WTC11 (cell line): Measurements from ENCODE around the gene P2RX2. TPM values are rescaled to one million over a fixed set of nuclear protein-coding genes. Genes with fewer than 3 reads are reported as not detected.

Experiments
- ATAC-seq: fragments of 200-7000 bp; cut with Tn5 transposase; 2 replicates; pipeline ENCODE4 v1.10.0; 2021; ENCODE audit warnings: mild to moderate bottlenecking, moderate library complexity
- CTCF ChIA-PET: fragments of 300-600 bp; sonication (Branson Sonifier 250); formaldehyde crosslinking; loops from one replicate; lab custom pipeline; 2021; ENCODE audit warnings: antibody characterized with exemption; lab: Charles Lee
- POLR2A ChIA-PET: fragments of 350-600 bp; sonication (Branson Sonifier 250); formaldehyde crosslinking; loops from one replicate; lab custom pipeline; 2021; ENCODE audit warnings: antibody characterized with exemption; lab: Charles Lee
- DNase-seq: peaks from one replicate; pipeline ENCODE4 v3.0.0; 2021; ENCODE audit warnings: low spot score
- H3K27ac Mint-ChIP-seq: 2 replicates; pipeline ENCODE4 v1.8.0; 2021; ENCODE audit warnings: mixed read lengths
- H3K27me3 Mint-ChIP-seq: 2 replicates; pipeline ENCODE4 v1.8.0; 2021; ENCODE audit warnings: low read depth, mild to moderate bottlenecking, moderate library complexity, mixed read lengths
- H3K36me3 Mint-ChIP-seq: 2 replicates; pipeline ENCODE4 v1.8.0; 2021; ENCODE audit warnings: mixed read lengths
- H3K4me1 Mint-ChIP-seq: 2 replicates; pipeline ENCODE4 v1.8.0; 2022; ENCODE audit warnings: mixed read lengths
- H3K4me3 Mint-ChIP-seq: 2 replicates; pipeline ENCODE4 v1.8.0; 2021; ENCODE audit warnings: mild to moderate bottlenecking, moderate library complexity, mixed read lengths
- H3K9me3 Mint-ChIP-seq: 2 replicates; pipeline ENCODE4 v1.8.0; 2021; ENCODE audit warnings: mixed read lengths
- ATF1 ChIP-seq: sonication (generic); formaldehyde crosslinking; IDR thresholded peaks from 2 replicates; pipeline ENCODE4 v1.8.1; 2023; ENCODE audit warnings: mild to moderate bottlenecking, moderate library complexity, missing genetic modification reagents
- FOXJ3 ChIP-seq: sonication (generic); formaldehyde crosslinking; IDR thresholded peaks from 2 replicates; pipeline ENCODE4 v1.9.0; 2021; ENCODE audit warnings: missing genetic modification reagents, mild to moderate bottlenecking, borderline replicate concordance
- FOXP1 ChIP-seq: sonication (generic); formaldehyde crosslinking; IDR thresholded peaks from 2 replicates; pipeline ENCODE4 v1.8.0; 2022; ENCODE audit warnings: missing genetic modification reagents, mild to moderate bottlenecking, moderate library complexity, borderline replicate concordance
- GTF2I ChIP-seq: fragments of 250-450 bp; sonication (Bioruptor Pico); conservative IDR thresholded peaks from 2 replicates; pipeline ENCODE4 v1.4.0; 2021; ENCODE audit warnings: mild to moderate bottlenecking
- IRF2 ChIP-seq: sonication (generic); formaldehyde crosslinking; IDR thresholded peaks from 2 replicates; pipeline ENCODE4 v1.8.0; 2022; ENCODE audit warnings: low read depth, missing genetic modification reagents, borderline replicate concordance
- JAZF1 ChIP-seq: fragments of 250-450 bp; sonication (Bioruptor Pico); IDR thresholded peaks from 2 replicates; pipeline ENCODE4 v1.9.0; 2021; ENCODE audit warnings: moderate library complexity, mild to moderate bottlenecking, inconsistent platforms
- NR1H2 ChIP-seq: sonication (generic); formaldehyde crosslinking; IDR thresholded peaks from 2 replicates; pipeline ENCODE4 v1.9.0; 2021; ENCODE audit warnings: mild to moderate bottlenecking, moderate library complexity, missing genetic modification reagents
- RELA ChIP-seq: sonication (generic); formaldehyde crosslinking; IDR thresholded peaks from 2 replicates; pipeline ENCODE4 v1.8.1; 2022; ENCODE audit warnings: missing genetic modification reagents, mild to moderate bottlenecking, borderline replicate concordance
- SMAD4 ChIP-seq: sonication (generic); formaldehyde crosslinking; IDR thresholded peaks from 2 replicates; pipeline ENCODE4 v1.8.0; 2022; ENCODE audit warnings: mild to moderate bottlenecking, missing genetic modification reagents
- TEAD1 ChIP-seq: sonication (generic); formaldehyde crosslinking; IDR thresholded peaks from 2 replicates; pipeline ENCODE4 v1.8.0; 2022; ENCODE audit warnings: mild to moderate bottlenecking, missing genetic modification reagents
- TP53 ChIP-seq: sonication (generic); formaldehyde crosslinking; IDR thresholded peaks from 2 replicates; pipeline ENCODE4 v1.8.1; 2023; ENCODE audit warnings: mild to moderate bottlenecking, missing genetic modification reagents
- ZNF281 ChIP-seq: sonication (generic); formaldehyde crosslinking; IDR thresholded peaks from 2 replicates; pipeline ENCODE4 v1.8.0; 2023; ENCODE audit warnings: mild to moderate bottlenecking, missing genetic modification reagents
- ZNF317 ChIP-seq: sonication (generic); formaldehyde crosslinking; IDR thresholded peaks from 2 replicates; pipeline ENCODE4 v1.8.1; 2023; ENCODE audit warnings: low read depth, mild to moderate bottlenecking, moderate library complexity, missing genetic modification reagents, borderline replicate concordance
- ZNF671 ChIP-seq: fragments of 250-450 bp; sonication (Bioruptor Pico); IDR thresholded peaks from 2 replicates; pipeline ENCODE4 v1.8.0; 2021; ENCODE audit warnings: mild to moderate bottlenecking
- total RNA-seq: library from RNA; stranded (reverse); gene quantifications from 3 replicates; pipeline ENCODE4 v1.2.3, GENCODE V29; 2021
- TF ChIP-seq, protein P1 (sequence below): fragments of 200-600 bp; IDR thresholded peaks from 2 replicates; pipeline ENCODE4 v1.8.0; 2022; ENCODE audit warnings: antibody characterized with exemption
- TF ChIP-seq, protein P2 (sequence below): sonication (generic); formaldehyde crosslinking; IDR thresholded peaks from 2 replicates; pipeline ENCODE4 v1.8.1; 2022; ENCODE audit warnings: missing genetic modification reagents, borderline replicate concordance
- TF ChIP-seq, protein P3 (sequence below): fragments of 250-450 bp; sonication (Bioruptor Pico); IDR thresholded peaks from 2 replicates; pipeline ENCODE4 v1.9.0; 2021; ENCODE audit warnings: moderate library complexity, mild to moderate bottlenecking, inconsistent platforms, borderline replicate concordance
- TF ChIP-seq, protein P4 (sequence below): sonication (generic); formaldehyde crosslinking; IDR thresholded peaks from 2 replicates; pipeline ENCODE4 v1.8.1; 2022; ENCODE audit warnings: mild to moderate bottlenecking, missing genetic modification reagents, moderate library complexity, borderline replicate concordance
- TF ChIP-seq, protein P5 (sequence below): sonication (generic); formaldehyde crosslinking; IDR thresholded peaks from 2 replicates; pipeline ENCODE4 v1.8.0; 2023; ENCODE audit warnings: missing genetic modification reagents
- TF ChIP-seq, protein P6 (sequence below): fragments of 250-450 bp; sonication (Bioruptor Pico); IDR thresholded peaks from 2 replicates; pipeline ENCODE4 v1.9.0; 2021; ENCODE audit warnings: mild to moderate bottlenecking

The P2RX2 gene
- total RNA-seq, 1 experiment from 2014 or later = 2.1 TPM

GRCh38 chr12:132583411-132583710 is 35.2 kb upstream of the P2RX2 start (continued):
- TF ChIP-seq, protein P1, sequence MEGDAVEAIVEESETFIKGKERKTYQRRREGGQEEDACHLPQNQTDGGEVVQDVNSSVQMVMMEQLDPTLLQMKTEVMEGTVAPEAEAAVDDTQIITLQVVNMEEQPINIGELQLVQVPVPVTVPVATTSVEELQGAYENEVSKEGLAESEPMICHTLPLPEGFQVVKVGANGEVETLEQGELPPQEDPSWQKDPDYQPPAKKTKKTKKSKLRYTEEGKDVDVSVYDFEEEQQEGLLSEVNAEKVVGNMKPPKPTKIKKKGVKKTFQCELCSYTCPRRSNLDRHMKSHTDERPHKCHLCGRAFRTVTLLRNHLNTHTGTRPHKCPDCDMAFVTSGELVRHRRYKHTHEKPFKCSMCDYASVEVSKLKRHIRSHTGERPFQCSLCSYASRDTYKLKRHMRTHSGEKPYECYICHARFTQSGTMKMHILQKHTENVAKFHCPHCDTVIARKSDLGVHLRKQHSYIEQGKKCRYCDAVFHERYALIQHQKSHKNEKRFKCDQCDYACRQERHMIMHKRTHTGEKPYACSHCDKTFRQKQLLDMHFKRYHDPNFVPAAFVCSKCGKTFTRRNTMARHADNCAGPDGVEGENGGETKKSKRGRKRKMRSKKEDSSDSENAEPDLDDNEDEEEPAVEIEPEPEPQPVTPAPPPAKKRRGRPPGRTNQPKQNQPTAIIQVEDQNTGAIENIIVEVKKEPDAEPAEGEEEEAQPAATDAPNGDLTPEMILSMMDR = no peak
- TF ChIP-seq, protein P2, sequence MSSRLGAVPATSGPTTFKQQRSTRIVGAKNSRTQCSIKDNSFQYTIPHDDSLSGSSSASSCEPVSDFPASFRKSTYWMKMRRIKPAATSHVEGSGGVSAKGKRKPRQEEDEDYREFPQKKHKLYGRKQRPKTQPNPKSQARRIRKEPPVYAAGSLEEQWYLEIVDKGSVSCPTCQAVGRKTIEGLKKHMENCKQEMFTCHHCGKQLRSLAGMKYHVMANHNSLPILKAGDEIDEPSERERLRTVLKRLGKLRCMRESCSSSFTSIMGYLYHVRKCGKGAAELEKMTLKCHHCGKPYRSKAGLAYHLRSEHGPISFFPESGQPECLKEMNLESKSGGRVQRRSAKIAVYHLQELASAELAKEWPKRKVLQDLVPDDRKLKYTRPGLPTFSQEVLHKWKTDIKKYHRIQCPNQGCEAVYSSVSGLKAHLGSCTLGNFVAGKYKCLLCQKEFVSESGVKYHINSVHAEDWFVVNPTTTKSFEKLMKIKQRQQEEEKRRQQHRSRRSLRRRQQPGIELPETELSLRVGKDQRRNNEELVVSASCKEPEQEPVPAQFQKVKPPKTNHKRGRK (CRISPR knock-in tag) = no peak
- no peak for TF ChIP-seq GTF2I (CRISPR knock-in tag)

DNA sequence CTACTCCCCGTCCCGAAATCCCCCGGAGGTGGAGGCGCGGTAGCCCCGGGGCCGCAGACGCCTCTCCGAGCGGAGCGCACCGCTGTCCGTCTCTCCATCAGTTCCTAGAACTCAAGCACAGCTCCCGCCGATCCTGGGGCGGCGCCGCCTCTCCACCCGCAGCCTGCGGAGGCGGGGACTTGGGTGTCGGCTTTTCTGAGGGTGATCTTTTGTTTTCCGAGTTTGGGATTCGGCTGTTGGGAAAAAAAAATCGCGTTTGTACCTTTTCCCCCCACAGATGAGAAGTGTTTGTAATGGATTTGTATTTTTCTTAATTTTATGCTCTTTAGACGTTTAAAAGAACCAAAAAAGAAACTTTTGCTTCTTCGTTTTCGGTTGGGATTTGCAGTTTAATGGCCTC is 34.8 kb upstream of the P2RX2 start:
- peaks cover 5% of the 10 kb centered on the region for H3K4me1 Mint-ChIP-seq
- TF ChIP-seq FOXP1 (CRISPR knock-in tag) = no peak; the same call in 1 of the 2 replicates
- TF ChIP-seq SMAD4 = no peak
- no peak for TF ChIP-seq FOXJ3 (CRISPR knock-in tag)
- no peak for TF ChIP-seq RELA (CRISPR knock-in tag)
- TF ChIP-seq, protein P3, sequence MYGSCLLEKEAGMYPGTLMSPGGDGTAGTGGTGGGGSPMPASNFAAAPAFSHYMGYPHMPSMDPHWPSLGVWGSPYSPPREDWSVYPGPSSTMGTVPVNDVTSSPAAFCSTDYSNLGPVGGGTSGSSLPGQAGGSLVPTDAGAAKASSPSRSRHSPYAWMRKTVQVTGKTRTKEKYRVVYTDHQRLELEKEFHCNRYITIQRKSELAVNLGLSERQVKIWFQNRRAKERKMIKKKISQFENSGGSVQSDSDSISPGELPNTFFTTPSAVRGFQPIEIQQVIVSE = no peak
- no peak for TF ChIP-seq ZNF671 (CRISPR knock-in tag)
- TF ChIP-seq, protein P4, sequence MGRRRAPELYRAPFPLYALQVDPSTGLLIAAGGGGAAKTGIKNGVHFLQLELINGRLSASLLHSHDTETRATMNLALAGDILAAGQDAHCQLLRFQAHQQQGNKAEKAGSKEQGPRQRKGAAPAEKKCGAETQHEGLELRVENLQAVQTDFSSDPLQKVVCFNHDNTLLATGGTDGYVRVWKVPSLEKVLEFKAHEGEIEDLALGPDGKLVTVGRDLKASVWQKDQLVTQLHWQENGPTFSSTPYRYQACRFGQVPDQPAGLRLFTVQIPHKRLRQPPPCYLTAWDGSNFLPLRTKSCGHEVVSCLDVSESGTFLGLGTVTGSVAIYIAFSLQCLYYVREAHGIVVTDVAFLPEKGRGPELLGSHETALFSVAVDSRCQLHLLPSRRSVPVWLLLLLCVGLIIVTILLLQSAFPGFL (CRISPR knock-in tag) = no peak
- TF ChIP-seq, all 79 proteins: peak for 0
- Mint-ChIP-seq H3K27ac (no peak overlapping the region), H3K36me3 (0 out of 2 replicates have a peak, but pooled peaks cover 2% of the 10 kb centered on the region), H3K27me3 (peaks cover 68% of the 10 kb centered on the region), H3K9me3 (no peaks in the 10 kb centered on the region), H3K4me3 (peak overlapping the region; percentile 78)
- ATAC-seq (peak; percentile 45), DNase-seq (peak; percentile 70)
- ChIA-PET CTCF (interaction anchor here (0.8 to 3.0 kb wide), 5 partner anchors 15 to 169 kb away, joined by 3 to 17 read pairs (median 7); no protein-coding TSS in a partner anchor), POLR2A (interaction anchor here (0.6 kb wide), 1 partner anchor 31 kb away, joined by 3 read pairs; no protein-coding TSS in a partner anchor)

- POLR2A ChIA-PET = no interaction called here
- 0 out of 2 replicates have a peak, but pooled peaks cover 2% of the 10 kb centered on the region for H3K36me3 Mint-ChIP-seq
- no peaks in the 10 kb centered on the region for H3K9me3 Mint-ChIP-seq
- H3K27me3 Mint-ChIP-seq = peaks cover 71% of the 10 kb centered on the region
- DNase-seq = no peak
- no peak for ATAC-seq
- peaks cover 5% of the 10 kb centered on the region for H3K4me1 Mint-ChIP-seq
- CTCF ChIA-PET = no interaction called here
- H3K4me3 Mint-ChIP-seq = peak overlapping the region; percentile 78; the same call in 1 of the 2 replicates
- no peak overlapping the region for H3K27ac Mint-ChIP-seq
- TF ChIP-seq TP53 (CRISPR knock-in tag) = no peak
- TF ChIP-seq IRF2 (CRISPR knock-in tag) = no peak
- TF ChIP-seq TEAD1 = no peak
- TF ChIP-seq, protein P5, sequence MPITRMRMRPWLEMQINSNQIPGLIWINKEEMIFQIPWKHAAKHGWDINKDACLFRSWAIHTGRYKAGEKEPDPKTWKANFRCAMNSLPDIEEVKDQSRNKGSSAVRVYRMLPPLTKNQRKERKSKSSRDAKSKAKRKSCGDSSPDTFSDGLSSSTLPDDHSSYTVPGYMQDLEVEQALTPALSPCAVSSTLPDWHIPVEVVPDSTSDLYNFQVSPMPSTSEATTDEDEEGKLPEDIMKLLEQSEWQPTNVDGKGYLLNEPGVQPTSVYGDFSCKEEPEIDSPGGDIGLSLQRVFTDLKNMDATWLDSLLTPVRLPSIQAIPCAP (CRISPR knock-in tag) = no peak
- TF ChIP-seq, protein P6, sequence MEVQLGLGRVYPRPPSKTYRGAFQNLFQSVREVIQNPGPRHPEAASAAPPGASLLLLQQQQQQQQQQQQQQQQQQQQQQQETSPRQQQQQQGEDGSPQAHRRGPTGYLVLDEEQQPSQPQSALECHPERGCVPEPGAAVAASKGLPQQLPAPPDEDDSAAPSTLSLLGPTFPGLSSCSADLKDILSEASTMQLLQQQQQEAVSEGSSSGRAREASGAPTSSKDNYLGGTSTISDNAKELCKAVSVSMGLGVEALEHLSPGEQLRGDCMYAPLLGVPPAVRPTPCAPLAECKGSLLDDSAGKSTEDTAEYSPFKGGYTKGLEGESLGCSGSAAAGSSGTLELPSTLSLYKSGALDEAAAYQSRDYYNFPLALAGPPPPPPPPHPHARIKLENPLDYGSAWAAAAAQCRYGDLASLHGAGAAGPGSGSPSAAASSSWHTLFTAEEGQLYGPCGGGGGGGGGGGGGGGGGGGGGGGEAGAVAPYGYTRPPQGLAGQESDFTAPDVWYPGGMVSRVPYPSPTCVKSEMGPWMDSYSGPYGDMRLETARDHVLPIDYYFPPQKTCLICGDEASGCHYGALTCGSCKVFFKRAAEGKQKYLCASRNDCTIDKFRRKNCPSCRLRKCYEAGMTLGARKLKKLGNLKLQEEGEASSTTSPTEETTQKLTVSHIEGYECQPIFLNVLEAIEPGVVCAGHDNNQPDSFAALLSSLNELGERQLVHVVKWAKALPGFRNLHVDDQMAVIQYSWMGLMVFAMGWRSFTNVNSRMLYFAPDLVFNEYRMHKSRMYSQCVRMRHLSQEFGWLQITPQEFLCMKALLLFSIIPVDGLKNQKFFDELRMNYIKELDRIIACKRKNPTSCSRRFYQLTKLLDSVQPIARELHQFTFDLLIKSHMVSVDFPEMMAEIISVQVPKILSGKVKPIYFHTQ = no peak
- TF ChIP-seq ATF1 (CRISPR knock-in tag) = no peak
- TF ChIP-seq ZNF281 (CRISPR knock-in tag) = no peak
- TF ChIP-seq JAZF1 (CRISPR knock-in tag) = no peak
- no peak for TF ChIP-seq NR1H2 (CRISPR knock-in tag)
- TF ChIP-seq ZNF317 = no peak
- TF ChIP-seq SMAD4 = no peak
These were observed 34.1 kb upstream of the P2RX2 start for GRCh38 chr12:132584429-132584828.
